CD14-positive monocyte (primary cell): ENCODE results near the gene UBE2D4. TPM values are rescaled to one million over a fixed set of nuclear protein-coding genes. Genes with fewer than 3 reads are reported as not detected.
A peak's percentile ranks its signal among the peaks of the same experiment; 100 is the strongest.
"Not testable (repeated sequence)": the region's sequence is repeated elsewhere in the genome, so short reads cannot be mapped to it uniquely, and the experiment has no call there.

ENCODE experiments used
- DNase-seq, 3 donors: peaks; one replicate each; pipeline ENCODE4 v3.0.0-alpha.2; 2011 to 2022
- H2AFZ ChIP-seq: 2 replicates; pipeline ENCODE4 v1.6.0; 2012; ENCODE audit warnings: mild to moderate bottlenecking, low read depth, low read length, inconsistent platforms; ENCODE audit not compliant: insufficient read depth, poor library complexity, severe bottlenecking
- H3K27ac ChIP-seq, 2 donors: 1 replicate in 1 of 2; 2 replicates in 1 of 2; pipeline ENCODE4 v1.5.1; 2012 to 2013; ENCODE audit warnings: low read length in 2 of 2, control low read depth in 1 of 2, inconsistent platforms in 1 of 2, low read depth in 1 of 2, mild to moderate bottlenecking in 1 of 2
- H3K27me3 ChIP-seq, 2 donors: one replicate each; pipeline versions ENCODE4 v1.6.0 to v1.6.1; 2011 to 2013; ENCODE audit warnings: low read length in 2 of 2; ENCODE audit not compliant: control insufficient read depth in 2 of 2, insufficient read depth in 2 of 2
- H3K36me3 ChIP-seq, 2 donors: replicated peaks in 1 of 2; 1 replicate in 1 of 2; 2 replicates in 1 of 2; pipeline versions ENCODE4 v1.5.1 to v1.6.1; 2012 to 2013; ENCODE audit warnings: low read length in 2 of 2, control low read depth in 1 of 2, inconsistent platforms in 1 of 2, mild to moderate bottlenecking in 1 of 2; ENCODE audit not compliant: insufficient read depth in 2 of 2, control insufficient read depth in 1 of 2
- H3K4me1 ChIP-seq, 2 donors: 1 replicate in 1 of 2; 2 replicates in 1 of 2; pipeline versions ENCODE4 v1.5.1 to v1.6.1; 2012 to 2013; ENCODE audit warnings: low read length in 2 of 2, control low read depth in 1 of 2, inconsistent platforms in 1 of 2, mild to moderate bottlenecking in 1 of 2, moderate library complexity in 1 of 2; ENCODE audit not compliant: insufficient read depth in 2 of 2, control insufficient read depth in 1 of 2
- H3K4me2 ChIP-seq: replicated peaks from 2 replicates; pipeline ENCODE3; 2012; ENCODE audit warnings: low read length, moderate library complexity, mild to moderate bottlenecking; ENCODE audit not compliant: poor library complexity, severe bottlenecking; ENCODE audit errors: extremely low read depth
- H3K4me3 ChIP-seq, 3 experiments: fragments of 200-600 bp in 1 of 3; sonication (generic) in 1 of 3; replicated peaks in 1 of 3; 1 replicate in 2 of 3; 2 replicates in 1 of 3; pipeline ENCODE4 v1.5.1; 2011 to 2013; ENCODE audit warnings: low read length in 3 of 3, mild to moderate bottlenecking in 3 of 3, control low read depth in 2 of 3, low read depth in 2 of 3, inconsistent platforms in 1 of 3, moderate library complexity in 1 of 3
- H3K79me2 ChIP-seq: 2 replicates; pipeline ENCODE4 v1.6.0; 2012; ENCODE audit warnings: mild to moderate bottlenecking, control low read depth, inconsistent platforms, low read length, moderate library complexity; ENCODE audit not compliant: insufficient read depth
- H3K9ac ChIP-seq: 2 replicates; pipeline ENCODE4 v1.6.0; 2017; ENCODE audit warnings: low read length, mild to moderate bottlenecking; ENCODE audit not compliant: insufficient read depth, poor library complexity, severe bottlenecking
- H3K9me3 ChIP-seq, 2 donors: replicated peaks in 1 of 2; 1 replicate in 1 of 2; 2 replicates in 1 of 2; pipeline versions ENCODE4 v1.5.1 to v1.6.1; 2012 to 2013; ENCODE audit warnings: low read length in 2 of 2, control low read depth in 1 of 2; ENCODE audit not compliant: control insufficient read depth in 1 of 2, insufficient read depth in 1 of 2
- H4K20me1 ChIP-seq: 2 replicates; pipeline ENCODE4 v1.6.0; 2012; ENCODE audit warnings: mild to moderate bottlenecking, low read length, control low read depth, moderate library complexity; ENCODE audit not compliant: insufficient read depth
- H3K27ac Mint-ChIP-seq, 7 donors: one replicate each; pipeline ENCODE4 v1.8.0; 2020; ENCODE audit warnings: mild to moderate bottlenecking in 7 of 7, mixed read lengths in 7 of 7, moderate library complexity in 6 of 7, inconsistent platforms in 2 of 7
- H3K27me3 Mint-ChIP-seq, 3 donors: one replicate each; pipeline ENCODE4 v1.8.0; 2021 to 2022; ENCODE audit warnings: low read depth in 3 of 3, mild to moderate bottlenecking in 3 of 3, mixed read lengths in 3 of 3, moderate library complexity in 3 of 3, inconsistent platforms in 1 of 3
- H3K36me3 Mint-ChIP-seq, 2 donors: one replicate each; pipeline ENCODE4 v1.8.0; 2020; ENCODE audit warnings: mixed read lengths in 2 of 2, inconsistent platforms in 1 of 2, mild to moderate bottlenecking in 1 of 2
- H3K4me1 Mint-ChIP-seq: one replicate; pipeline ENCODE4 v1.8.0; 2020; ENCODE audit warnings: mild to moderate bottlenecking, mixed read lengths
- H3K4me3 Mint-ChIP-seq, 2 donors: one replicate each; pipeline ENCODE4 v1.8.0; 2020; ENCODE audit warnings: mild to moderate bottlenecking in 2 of 2, mixed read lengths in 2 of 2, moderate library complexity in 1 of 2
- H3K9me3 Mint-ChIP-seq, 7 donors: one replicate each; pipeline ENCODE4 v1.8.0; 2020 to 2022; ENCODE audit warnings: mixed read lengths in 7 of 7, mild to moderate bottlenecking in 6 of 7, moderate library complexity in 6 of 7, inconsistent platforms in 2 of 7
- WGBS: methylation state at CpG from one replicate; pipeline ENCODE4 v1.1.5; 2013; ENCODE audit warnings: missing lambda C conversion rate; ENCODE audit not compliant: insufficient coverage; 5-methylcytosine and 5-hydroxymethylcytosine counted together
- intact Hi-C, 2 donors: fragments of 100-400 bp; cut with micrococcal nuclease; formaldehyde crosslinking; loops; one replicate each; pipeline versions ENCODE4 v1.15.0 to v1.15.1; 2023
- polyA plus RNA-seq, 3 donors: library from polyadenylated mRNA; depleted of rRNA in 1 of 3; unstranded in 2 of 3; stranded (reverse) in 1 of 3; fragments of 300-500 nt in 2 of 3; fragments of >200 nt in 1 of 3; fragmentation: Illumina TruSeq in 2 of 3; gene quantifications; 1 replicate in 2 of 3; 2 replicates in 1 of 3; pipeline ENCODE4 v1.2.3, GENCODE V29; 2012 to 2021

Gene UBE2D4
- polyA plus RNA-seq, 3 donors = 8.2 to 10.9 (median 8.8) TPM

- intact Hi-C loops, H3K27me3 Mint-ChIP-seq, DNase-seq, H3K79me2 ChIP-seq, H3K4me3 Mint-ChIP-seq, H3K4me1 Mint-ChIP-seq, H3K36me3 Mint-ChIP-seq, H3K9ac ChIP-seq, H3K4me1 ChIP-seq, H3K9me3 Mint-ChIP-seq, H3K27ac Mint-ChIP-seq, H3K4me2 ChIP-seq, H2AFZ ChIP-seq, H3K27me3 ChIP-seq, H4K20me1 ChIP-seq, H3K4me3 ChIP-seq, H3K27ac ChIP-seq, H3K9me3 ChIP-seq, H3K36me3 ChIP-seq: not testable (repeated sequence)
- 100% methylated on average over 3 of the region's 12 CpGs for WGBS
Measured at GRCh38 chr7:43990011-43990585, 63.9 kb downstream of the UBE2D4 start.

DNA sequence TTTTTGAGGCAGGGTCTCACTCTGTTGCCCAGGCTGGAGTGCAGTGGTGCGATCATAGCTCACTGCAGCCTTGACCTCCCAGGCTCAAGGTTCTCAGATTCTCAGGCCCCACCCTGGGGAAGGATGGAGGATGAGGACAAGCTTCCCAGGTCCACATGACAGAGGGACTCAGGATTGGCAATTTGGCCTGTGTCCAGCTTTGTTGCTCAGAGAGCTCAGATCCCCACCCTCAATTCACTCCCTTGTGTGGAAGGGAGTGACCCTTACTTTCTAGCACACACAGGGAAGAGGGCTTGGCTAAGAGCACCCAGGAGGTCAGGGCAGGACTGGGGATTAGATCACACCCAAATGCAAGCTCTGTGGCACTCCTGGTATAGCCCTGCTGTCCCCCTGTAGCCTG is 64.6 kb downstream of the UBE2D4 start:
- peaks cover 0 to 11% of the 10 kb centered on the region in 2 donors for H3K36me3 Mint-ChIP-seq
- not testable (repeated sequence) for H3K27me3 Mint-ChIP-seq, H2AFZ ChIP-seq

DNA sequence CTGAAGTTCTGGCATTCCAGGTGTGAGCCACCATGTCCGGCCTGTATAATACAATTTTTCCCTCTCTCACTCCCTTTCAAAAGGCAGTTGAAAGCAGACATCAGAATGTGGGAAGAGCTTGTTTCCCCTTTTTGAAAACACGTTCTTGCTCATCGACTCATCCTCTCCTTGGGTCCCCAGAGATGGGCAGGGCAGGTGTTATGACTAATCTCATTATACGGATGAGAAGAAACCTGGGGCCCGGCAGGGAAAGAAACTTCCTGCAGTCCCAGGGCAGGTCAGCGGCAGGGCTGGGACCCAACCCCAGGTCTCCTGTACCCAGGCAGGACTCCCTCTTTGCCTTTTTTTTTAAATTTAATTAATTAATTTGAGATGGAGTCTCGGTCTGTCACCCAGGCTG is 66.7 kb downstream of the UBE2D4 start:
- H3K4me3 Mint-ChIP-seq, H4K20me1 ChIP-seq, H3K36me3 Mint-ChIP-seq, H3K4me1 ChIP-seq, H3K27me3 ChIP-seq, H3K9ac ChIP-seq, H3K4me1 Mint-ChIP-seq, H3K27ac ChIP-seq, DNase-seq, H3K4me2 ChIP-seq, H3K4me3 ChIP-seq, intact Hi-C loops, H3K79me2 ChIP-seq, H2AFZ ChIP-seq, H3K9me3 ChIP-seq, H3K36me3 ChIP-seq, H3K27me3 Mint-ChIP-seq, H3K9me3 Mint-ChIP-seq: not testable (repeated sequence)
- WGBS = no CpG with 5 or more reads among the region's 7 CpGs
- peak overlapping the region in 1 of 7 donors; percentile 57 for H3K27ac Mint-ChIP-seq

More for the DNA sequence above, 64.6 kb downstream of the UBE2D4 start:
- DNase-seq, H3K9me3 ChIP-seq, H3K27ac Mint-ChIP-seq, H3K27me3 ChIP-seq, H3K4me2 ChIP-seq, H3K9ac ChIP-seq, H3K79me2 ChIP-seq, intact Hi-C loops, H3K9me3 Mint-ChIP-seq, H3K4me3 Mint-ChIP-seq, H3K27ac ChIP-seq, H3K4me3 ChIP-seq, H3K4me1 ChIP-seq, H3K4me1 Mint-ChIP-seq, H4K20me1 ChIP-seq, H3K36me3 ChIP-seq: not testable (repeated sequence)
- no CpG with 5 or more reads among the region's 1 CpG for WGBS

DNA sequence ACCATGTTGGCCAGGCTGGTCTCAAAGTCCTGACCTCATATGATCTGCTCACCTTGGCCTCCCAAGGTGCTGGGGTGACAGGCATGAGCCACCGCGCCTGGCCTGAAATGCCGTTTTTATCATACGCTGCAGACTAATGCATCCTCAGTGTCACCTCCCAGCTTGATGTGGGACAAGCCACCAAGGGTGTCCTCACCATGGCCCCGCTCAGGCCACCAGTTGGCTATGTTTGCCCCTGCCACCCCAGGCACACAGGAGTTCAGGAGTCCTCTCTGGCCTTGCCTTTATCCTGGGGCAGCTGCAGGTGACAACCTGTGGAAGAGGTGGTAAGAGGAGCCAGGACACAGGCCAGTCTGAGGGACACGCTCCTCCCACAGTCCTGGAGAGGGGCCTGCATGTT is 68.4 kb downstream of the UBE2D4 start:
- H4K20me1 ChIP-seq, H2AFZ ChIP-seq, H3K36me3 ChIP-seq, DNase-seq, H3K9me3 Mint-ChIP-seq, H3K4me1 ChIP-seq, H3K9me3 ChIP-seq, H3K27ac ChIP-seq, intact Hi-C loops, H3K27me3 ChIP-seq, H3K36me3 Mint-ChIP-seq, H3K4me3 ChIP-seq, H3K27me3 Mint-ChIP-seq, H3K4me1 Mint-ChIP-seq, H3K4me3 Mint-ChIP-seq, H3K4me2 ChIP-seq, H3K9ac ChIP-seq, H3K27ac Mint-ChIP-seq, H3K79me2 ChIP-seq: not testable (repeated sequence)
- no CpG with 5 or more reads among the region's 6 CpGs for WGBS
